Activated naive CD4-positive, alpha-beta T cell treated with anti-CD3 and anti-CD28 coated beads, Interleukin-2, amount 50 U/mL, for 16 hours (primary cell): Measurements from ENCODE around the gene LGALS9C.
"Not testable (repeated sequence)": the region's sequence is repeated elsewhere in the genome, so short reads cannot be mapped to it uniquely, and the experiment has no call there.

Source experiments
- DNase-seq: peaks from one replicate; pipeline ENCODE4 v3.0.0-alpha.2; 2020

The LGALS9C gene

GRCh38 chr17:18476508-18477308 lies at the start of gene LGALS9C:
TSS of gene LGALS9C (plus strand) at chr17:18476789. CDS start at chr17:18476855, 66 bp downstream.
- DNase-seq = not testable (repeated sequence)

GRCh38 chr17:18432206-18432605 lies 44.4 kb upstream of the LGALS9C start:
- not testable (repeated sequence) for DNase-seq

GRCh38 chr17:18439465-18439870 lies 37.1 kb upstream of the LGALS9C start:
- not testable (repeated sequence) for DNase-seq

- peak; percentile 45 for DNase-seq
These were observed 34.5 kb upstream of the LGALS9C start for GRCh38 chr17:18442093-18442492.

- not testable (repeated sequence) for DNase-seq
These were observed 34.1 kb upstream of the LGALS9C start for GRCh38 chr17:18442532-18442931.

GRCh38 chr17:18447476-18448205 lies 28.9 kb upstream of the LGALS9C start:
- not testable (repeated sequence) for DNase-seq

GRCh38 chr17:18448311-18448710 lies 28.3 kb upstream of the LGALS9C start:
- DNase-seq = not testable (repeated sequence)

GRCh38 chr17:18449833-18450232 lies 26.8 kb upstream of the LGALS9C start:
- not testable (repeated sequence) for DNase-seq

- DNase-seq = not testable (repeated sequence)
These were observed 25.6 kb upstream of the LGALS9C start for GRCh38 chr17:18450998-18451397.

GRCh38 chr17:18451969-18452368 lies 24.6 kb upstream of the LGALS9C start:
- not testable (repeated sequence) for DNase-seq

GRCh38 chr17:18459035-18459434 lies 17.6 kb upstream of the LGALS9C start:
- not testable (repeated sequence) for DNase-seq

GRCh38 chr17:18463831-18464502 lies 12.6 kb upstream of the LGALS9C start:
- not testable (repeated sequence) for DNase-seq

- DNase-seq = not testable (repeated sequence)
These were observed 10.2 kb upstream of the LGALS9C start for GRCh38 chr17:18466250-18466983.

- DNase-seq = not testable (repeated sequence)
These were observed 9.6 kb upstream of the LGALS9C start for GRCh38 chr17:18467001-18467400.

- DNase-seq = not testable (repeated sequence)
These were observed 8.0 kb upstream of the LGALS9C start for GRCh38 chr17:18468472-18469171.

GRCh38 chr17:18469837-18470236 lies 6.8 kb upstream of the LGALS9C start:
- not testable (repeated sequence) for DNase-seq

- not testable (repeated sequence) for DNase-seq
These were observed 6.2 kb upstream of the LGALS9C start for GRCh38 chr17:18470345-18470930.

- DNase-seq = not testable (repeated sequence)
These were observed 2.6 kb upstream of the LGALS9C start for GRCh38 chr17:18473967-18474366.

- not testable (repeated sequence) for DNase-seq
These were observed 1.8 kb upstream of the LGALS9C start for GRCh38 chr17:18474754-18475153.

GRCh38 chr17:18477367-18477766 lies 778 bp downstream of the LGALS9C start:
- DNase-seq = not testable (repeated sequence)

- not testable (repeated sequence) for DNase-seq
These were observed 1.8 kb downstream of the LGALS9C start for GRCh38 chr17:18478362-18478761.
